NCI-H1417 (cell line): Measurements from ENCODE around the gene TAGAP.

Source experiments
- DNase-seq, 3 experiments: peaks; one replicate each; lab custom pipeline; 2025; lab: John Stamatoyannopoulos, UW

The TAGAP gene, protein sequence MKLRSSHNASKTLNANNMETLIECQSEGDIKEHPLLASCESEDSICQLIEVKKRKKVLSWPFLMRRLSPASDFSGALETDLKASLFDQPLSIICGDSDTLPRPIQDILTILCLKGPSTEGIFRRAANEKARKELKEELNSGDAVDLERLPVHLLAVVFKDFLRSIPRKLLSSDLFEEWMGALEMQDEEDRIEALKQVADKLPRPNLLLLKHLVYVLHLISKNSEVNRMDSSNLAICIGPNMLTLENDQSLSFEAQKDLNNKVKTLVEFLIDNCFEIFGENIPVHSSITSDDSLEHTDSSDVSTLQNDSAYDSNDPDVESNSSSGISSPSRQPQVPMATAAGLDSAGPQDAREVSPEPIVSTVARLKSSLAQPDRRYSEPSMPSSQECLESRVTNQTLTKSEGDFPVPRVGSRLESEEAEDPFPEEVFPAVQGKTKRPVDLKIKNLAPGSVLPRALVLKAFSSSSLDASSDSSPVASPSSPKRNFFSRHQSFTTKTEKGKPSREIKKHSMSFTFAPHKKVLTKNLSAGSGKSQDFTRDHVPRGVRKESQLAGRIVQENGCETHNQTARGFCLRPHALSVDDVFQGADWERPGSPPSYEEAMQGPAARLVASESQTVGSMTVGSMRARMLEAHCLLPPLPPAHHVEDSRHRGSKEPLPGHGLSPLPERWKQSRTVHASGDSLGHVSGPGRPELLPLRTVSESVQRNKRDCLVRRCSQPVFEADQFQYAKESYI

GRCh38 chr6:159044899-159045727 is at the start of gene TAGAP:
TAGAP (minus strand) TSS chr6:159044991; CDS start chr6:159044146, 845 bp downstream.
- DNase-seq, result no peak

- DNase-seq, result no peak
Measured at GRCh38 chr6:159093609-159094443, 49.0 kb upstream of the TAGAP start.

GRCh38 chr6:159092631-159093030 is 47.8 kb upstream of the TAGAP start:
- no peak for DNase-seq

DNA sequence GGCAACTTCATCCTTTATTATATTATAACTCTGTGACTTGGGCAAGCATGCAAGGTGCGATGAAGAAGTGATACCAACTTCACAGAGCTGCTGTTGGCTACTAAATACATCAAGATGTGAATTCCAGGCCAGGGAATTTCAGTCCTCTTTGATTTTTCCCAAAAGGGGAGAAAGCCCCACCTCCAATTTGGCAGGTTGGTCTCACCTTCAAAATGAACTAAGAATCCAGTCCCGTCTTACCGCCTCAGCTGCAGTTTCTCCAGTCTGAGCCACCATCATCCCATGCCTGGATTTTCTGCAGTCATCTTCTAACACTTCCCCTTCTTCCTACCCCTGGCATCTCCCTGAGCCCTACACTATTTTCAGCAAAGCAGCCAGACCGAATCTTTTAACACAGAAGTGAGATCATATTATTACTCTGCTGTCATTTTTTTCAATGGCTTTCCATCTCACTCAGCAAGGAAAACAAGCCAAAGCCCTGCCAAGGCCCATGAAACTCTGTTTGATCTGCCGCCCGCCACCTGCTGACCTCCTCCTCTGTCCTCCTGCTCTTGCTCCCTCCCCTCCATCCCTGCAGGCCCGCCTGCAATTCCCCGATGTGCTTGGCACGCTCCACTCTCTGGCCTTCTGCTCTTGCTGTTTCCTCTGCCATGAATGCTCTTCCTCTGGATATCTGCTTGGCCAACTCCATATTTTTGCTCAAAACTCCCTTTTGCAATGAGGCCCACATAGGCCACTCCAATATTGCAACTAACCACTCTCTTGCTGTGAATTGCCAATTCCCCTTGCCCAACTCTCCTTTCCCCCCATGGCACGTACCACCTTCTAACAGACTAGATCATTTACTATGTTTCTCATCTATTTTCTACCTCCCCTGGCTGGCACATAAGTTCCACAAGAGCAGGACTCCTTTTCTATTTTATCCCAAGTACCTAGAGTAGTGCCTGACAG is 46.0 kb upstream of the TAGAP start:
- no peak for DNase-seq

- no peak for DNase-seq
Measured at GRCh38 chr6:159089909-159090308, 45.1 kb upstream of the TAGAP start.

DNA sequence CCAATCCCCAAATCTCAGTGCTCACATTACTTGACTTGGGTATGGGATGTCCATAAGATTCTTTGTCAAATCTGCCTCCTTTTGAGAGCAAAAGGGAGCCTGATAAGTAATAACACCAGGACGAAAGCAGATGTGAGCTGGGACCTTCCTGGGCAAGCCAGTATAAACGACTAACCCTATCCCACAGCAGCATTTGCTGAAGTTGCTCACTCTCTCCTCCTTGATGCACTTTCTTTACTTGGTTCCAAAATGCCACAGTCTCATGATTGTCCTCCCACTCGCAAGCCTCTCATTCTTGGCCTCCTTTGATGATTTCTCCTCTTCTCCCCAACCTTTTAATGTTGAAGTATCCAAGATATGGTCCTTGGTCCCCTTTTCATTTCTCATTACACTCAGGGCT is 44.7 kb upstream of the TAGAP start:
- DNase-seq, result no peak

GRCh38 chr6:159086033-159086618 is 41.3 kb upstream of the TAGAP start:
- DNase-seq, result no peak

GRCh38 chr6:159085396-159085895 is 40.7 kb upstream of the TAGAP start:
- peak in 1 of 3 experiments; percentile 31 for DNase-seq

GRCh38 chr6:159084493-159085091 is 39.8 kb upstream of the TAGAP start:
- DNase-seq, result no peak

- no peak for DNase-seq
Measured at GRCh38 chr6:159083146-159083545, 38.4 kb upstream of the TAGAP start.

GRCh38 chr6:159082039-159082815 is 37.4 kb upstream of the TAGAP start:
- no peak for DNase-seq

GRCh38 chr6:159080217-159080976 is 35.6 kb upstream of the TAGAP start:
- DNase-seq, result no peak

DNA sequence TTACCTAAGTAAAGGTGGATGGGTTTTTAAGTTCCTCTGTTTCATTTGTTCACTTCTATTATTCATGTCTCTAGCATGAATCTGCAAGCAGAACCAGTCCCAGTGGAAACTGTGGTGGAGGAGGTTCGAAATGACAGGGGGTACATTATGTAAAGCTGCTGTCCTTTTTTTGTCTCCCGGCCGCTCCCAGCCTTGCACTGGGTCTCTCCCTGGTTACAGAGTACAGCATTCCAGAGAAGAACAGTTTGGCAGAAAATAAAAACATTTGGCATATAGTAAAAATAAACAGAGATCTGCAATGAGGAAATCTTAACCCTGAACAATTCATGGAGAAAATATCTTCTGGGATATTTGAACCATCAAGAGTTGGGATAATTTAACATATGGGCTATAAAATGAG is 34.6 kb upstream of the TAGAP start:
- no peak for DNase-seq

- DNase-seq, result no peak
Measured at GRCh38 chr6:159077123-159077522, 32.3 kb upstream of the TAGAP start.

GRCh38 chr6:159075506-159076228 is 30.9 kb upstream of the TAGAP start:
- no peak for DNase-seq

GRCh38 chr6:159074876-159075275 is 30.1 kb upstream of the TAGAP start:
- DNase-seq, result no peak

DNA sequence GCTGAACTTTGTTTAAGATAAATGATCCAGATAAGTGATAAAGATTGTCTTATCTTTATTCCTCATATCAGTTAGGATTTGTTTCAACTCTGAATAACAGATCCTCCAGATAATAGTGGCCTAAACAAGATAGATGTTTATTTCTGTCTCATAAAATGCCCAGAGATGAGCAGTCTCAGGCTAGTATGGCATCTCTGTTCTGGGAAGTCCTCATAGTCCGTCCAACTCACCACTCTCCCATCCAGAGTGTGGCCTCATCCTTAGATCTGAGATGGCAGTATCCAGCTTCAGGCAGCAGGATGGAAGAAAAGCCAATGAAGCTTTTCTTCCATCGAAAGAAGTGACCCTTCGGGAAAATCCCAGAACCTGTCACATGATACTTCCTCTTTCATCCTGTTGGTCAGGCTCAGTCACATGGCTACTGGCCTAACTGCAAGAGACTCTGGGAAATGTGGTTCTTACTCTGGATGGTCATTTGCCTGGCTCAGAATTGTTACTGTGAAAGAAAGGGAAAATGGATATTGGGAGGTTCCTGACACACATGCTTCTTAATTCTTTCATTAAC is 29.4 kb upstream of the TAGAP start:
- DNase-seq, result peak in 2 of 3 experiments; percentile 48 to 57
